Nephron (organoid): ENCODE measurements around the gene SIGLECL1.

Experiments used
- H3K27ac Mint-ChIP-seq, 3 experiments: 2 replicates each; pipeline ENCODE4 v1.8.0; 2020; ENCODE audit warnings: mixed read lengths in 3 of 3, mild to moderate bottlenecking in 2 of 3, moderate library complexity in 1 of 3
- H3K27me3 Mint-ChIP-seq: 2 replicates; pipeline ENCODE4 v1.8.0; 2021; ENCODE audit warnings: low read depth, mild to moderate bottlenecking, moderate library complexity, mixed read lengths
- H3K36me3 Mint-ChIP-seq: 2 replicates; pipeline ENCODE4 v1.8.0; 2020; ENCODE audit warnings: low read depth, mixed read lengths
- H3K4me1 Mint-ChIP-seq: 2 replicates; pipeline ENCODE4 v1.8.0; 2020; ENCODE audit warnings: mixed read lengths
- H3K4me3 Mint-ChIP-seq, 3 experiments: 2 replicates each; pipeline ENCODE4 v1.8.0; 2020; ENCODE audit warnings: mild to moderate bottlenecking in 3 of 3, mixed read lengths in 3 of 3, moderate library complexity in 2 of 3
- H3K9me3 Mint-ChIP-seq: 2 replicates; pipeline ENCODE4 v1.8.0; 2020; ENCODE audit warnings: mixed read lengths
- CTCF ChIP-seq, 3 experiments: fragments of 200-600 bp; sonication (generic); IDR thresholded peaks; one replicate each; pipeline ENCODE4 v1.5.0; 2021; ENCODE audit warnings: antibody characterized with exemption in 3 of 3; ENCODE audit not compliant: unreplicated experiment in 3 of 3

The SIGLECL1 gene

GRCh38 chr19:51226067-51226466 lies 24.8 kb upstream of the SIGLECL1 start:
- no peak for TF ChIP-seq CTCF (IDR thresholded peaks at IDR 0.05; ENCODE audit: unreplicated experiment in 3 of 3)
- no peaks in the 10 kb centered on the region for H3K9me3 Mint-ChIP-seq
- no peaks in the 10 kb centered on the region for H3K36me3 Mint-ChIP-seq
- peaks cover 11% of the 10 kb centered on the region for H3K4me1 Mint-ChIP-seq
- H3K27me3 Mint-ChIP-seq = peaks cover 34% of the 10 kb centered on the region
- no peak overlapping the region for H3K4me3 Mint-ChIP-seq
- no peak overlapping the region for H3K27ac Mint-ChIP-seq

GRCh38 chr19:51227326-51227725 lies 23.6 kb upstream of the SIGLECL1 start:
- peaks cover 34% of the 10 kb centered on the region for H3K27me3 Mint-ChIP-seq
- H3K36me3 Mint-ChIP-seq = no peaks in the 10 kb centered on the region
- H3K4me1 Mint-ChIP-seq = peaks cover 13% of the 10 kb centered on the region
- H3K9me3 Mint-ChIP-seq = no peaks in the 10 kb centered on the region
- no peak overlapping the region for H3K4me3 Mint-ChIP-seq
- TF ChIP-seq CTCF (IDR thresholded peaks at IDR 0.05; ENCODE audit: unreplicated experiment in 3 of 3) = no peak
- H3K27ac Mint-ChIP-seq = no peak overlapping the region

- Mint-ChIP-seq H3K36me3 (no peaks in the 10 kb centered on the region), H3K27ac (no peak overlapping the region), H3K27me3 (peaks cover 31% of the 10 kb centered on the region), H3K9me3 (no peaks in the 10 kb centered on the region), H3K4me1 (peaks cover 13% of the 10 kb centered on the region), H3K4me3 (no peak overlapping the region)
- TF ChIP-seq CTCF (IDR thresholded peaks at IDR 0.05; ENCODE audit: unreplicated experiment in 3 of 3) = no peak
These were observed 22.9 kb upstream of the SIGLECL1 start for GRCh38 chr19:51227966-51228365.

- no peak for TF ChIP-seq CTCF (IDR thresholded peaks at IDR 0.05; ENCODE audit: unreplicated experiment in 3 of 3)
These were observed 10.0 kb upstream of the SIGLECL1 start for GRCh38 chr19:51240866-51241265.

GRCh38 chr19:51242881-51243630 lies 7.8 kb upstream of the SIGLECL1 start:
- H3K27me3 Mint-ChIP-seq = peaks cover 28% of the 10 kb centered on the region
- H3K9me3 Mint-ChIP-seq = no peaks in the 10 kb centered on the region
- no peaks in the 10 kb centered on the region for H3K36me3 Mint-ChIP-seq
- H3K4me3 Mint-ChIP-seq = no peak overlapping the region
- no peak overlapping the region for H3K27ac Mint-ChIP-seq
- no peak for TF ChIP-seq CTCF (IDR thresholded peaks at IDR 0.05; ENCODE audit: unreplicated experiment in 3 of 3)
- no peaks in the 10 kb centered on the region for H3K4me1 Mint-ChIP-seq

More at GRCh38 chr19:51240866-51241265, 10.0 kb upstream of the SIGLECL1 start:
- Mint-ChIP-seq H3K9me3 (no peaks in the 10 kb centered on the region), H3K4me1 (no peaks in the 10 kb centered on the region), H3K27ac (no peak overlapping the region), H3K27me3 (peaks cover 18% of the 10 kb centered on the region), H3K36me3 (no peaks in the 10 kb centered on the region), H3K4me3 (no peak overlapping the region)

- Mint-ChIP-seq H3K4me1 (no peaks in the 10 kb centered on the region), H3K36me3 (no peaks in the 10 kb centered on the region), H3K4me3 (no peak overlapping the region), H3K27me3 (peaks cover 30% of the 10 kb centered on the region), H3K9me3 (no peaks in the 10 kb centered on the region), H3K27ac (peak overlapping the region; percentile 59 to 76 (median 74))
- TF ChIP-seq CTCF (IDR thresholded peaks at IDR 0.05; ENCODE audit: unreplicated experiment in 3 of 3) = no peak
These were observed 4.7 kb upstream of the SIGLECL1 start for GRCh38 chr19:51246164-51246552.
